ENCODE results near the gene NPAS3.

NPAS3 gene

DNA sequence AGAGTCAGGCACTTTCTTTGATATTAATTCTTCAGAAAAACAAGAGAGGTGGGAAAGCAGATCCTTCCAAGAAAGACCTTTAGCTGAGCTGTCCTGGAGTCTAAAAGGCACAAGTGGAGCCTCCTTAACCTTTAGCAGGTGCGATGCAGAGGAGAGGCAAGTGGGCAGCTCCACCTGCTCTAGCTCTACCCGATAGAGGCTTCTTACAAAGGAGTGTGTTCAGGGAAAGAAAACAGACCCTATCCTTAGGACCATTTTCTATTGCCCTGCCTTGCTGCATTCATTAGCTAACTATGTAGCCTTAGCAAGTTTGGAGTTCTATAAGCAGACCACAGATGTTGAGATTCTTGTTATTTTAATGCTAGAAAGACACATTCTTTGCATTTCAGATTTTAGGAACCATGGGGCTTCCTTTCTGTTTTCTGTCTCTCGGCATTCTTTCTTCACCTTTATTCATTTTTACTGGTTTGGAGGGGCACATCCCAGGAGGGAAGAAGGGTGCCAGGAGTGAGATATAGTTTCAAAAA, 797.7 kb downstream of the NPAS3 start:
- no peak for DNase-seq

DNA sequence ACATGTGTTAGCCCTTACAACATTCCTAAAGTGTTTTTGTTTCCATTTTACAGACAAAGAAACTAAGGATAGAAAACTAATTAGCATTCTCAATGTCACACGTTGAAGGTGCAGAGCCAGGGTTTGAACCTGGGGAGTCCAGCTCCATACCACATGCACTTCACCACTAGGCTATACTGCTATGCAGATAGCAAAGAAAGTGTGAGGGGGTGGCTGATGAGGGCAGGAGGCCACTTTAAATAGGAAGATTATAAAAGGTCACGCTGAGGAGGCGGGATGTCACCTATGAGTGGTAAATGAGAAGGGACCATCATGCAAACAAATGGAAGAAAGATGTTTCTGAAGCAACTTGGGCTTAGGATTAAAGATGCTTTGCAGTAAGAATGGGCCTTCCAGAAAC, 798.3 kb downstream of the NPAS3 start:
- DNase-seq = no peak

GRCh38 chr14:33737446-33737845, 798.8 kb downstream of the NPAS3 start:
- DNase-seq = no peak

DNA sequence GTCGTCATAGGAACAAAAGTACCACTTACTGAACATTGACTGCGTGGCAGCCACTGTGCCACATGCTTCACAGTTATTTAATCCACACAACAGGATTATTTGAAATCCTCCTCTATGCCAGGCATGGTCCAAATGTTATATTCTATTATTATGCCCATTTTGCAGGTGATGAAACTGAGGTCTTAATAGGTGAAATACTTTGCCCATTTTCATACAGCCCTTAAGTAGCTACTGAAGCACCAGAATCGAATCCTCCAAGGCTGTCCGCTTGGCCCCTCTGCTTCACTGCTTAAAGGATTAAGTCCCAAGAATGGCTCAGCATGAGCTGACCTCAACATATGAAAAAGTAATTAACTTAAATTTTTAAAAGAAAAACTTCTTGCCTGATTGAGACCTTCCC, 799.4 kb downstream of the NPAS3 start:
- DNase-seq = no peak

DNA sequence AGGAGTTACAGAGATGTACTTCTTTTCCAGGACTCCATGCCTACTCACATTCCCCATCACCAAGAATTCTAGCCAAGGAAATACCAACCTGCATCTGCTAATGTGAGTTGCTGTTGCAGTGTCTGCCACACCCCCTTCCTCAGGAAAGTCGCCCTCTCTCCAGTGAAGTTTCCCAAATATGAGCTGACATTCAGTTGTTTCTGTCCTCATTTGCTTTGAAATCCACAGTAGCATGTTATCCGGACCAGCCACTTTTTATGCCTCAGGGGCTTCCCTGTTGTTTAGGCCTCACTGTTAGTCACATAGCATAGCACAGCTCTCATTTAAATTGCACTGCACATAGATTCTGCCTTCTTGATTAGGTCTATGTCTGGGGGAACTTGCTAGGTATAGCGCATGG, 799.8 kb downstream of the NPAS3 start:
- no peak for DNase-seq

DNA sequence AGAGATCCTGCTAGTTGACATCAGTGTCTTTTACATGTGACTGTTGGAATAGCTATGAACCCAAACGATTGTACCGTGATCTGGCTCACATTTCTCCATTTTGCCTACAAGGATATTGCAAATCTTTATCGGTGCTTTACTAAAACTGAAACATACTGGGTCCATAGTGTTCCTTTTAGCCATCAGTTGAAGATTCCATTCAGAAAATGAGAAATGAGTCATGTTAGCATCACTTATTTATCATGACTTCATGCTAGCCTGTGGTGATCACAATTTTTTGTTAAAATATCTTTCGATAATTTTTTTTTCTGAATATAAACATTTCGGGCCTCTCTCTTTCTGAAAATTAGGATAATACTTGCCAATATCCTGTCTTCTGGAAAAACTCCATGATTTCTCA, 801.9 kb downstream of the NPAS3 start:
- DNase-seq = no peak

DNA sequence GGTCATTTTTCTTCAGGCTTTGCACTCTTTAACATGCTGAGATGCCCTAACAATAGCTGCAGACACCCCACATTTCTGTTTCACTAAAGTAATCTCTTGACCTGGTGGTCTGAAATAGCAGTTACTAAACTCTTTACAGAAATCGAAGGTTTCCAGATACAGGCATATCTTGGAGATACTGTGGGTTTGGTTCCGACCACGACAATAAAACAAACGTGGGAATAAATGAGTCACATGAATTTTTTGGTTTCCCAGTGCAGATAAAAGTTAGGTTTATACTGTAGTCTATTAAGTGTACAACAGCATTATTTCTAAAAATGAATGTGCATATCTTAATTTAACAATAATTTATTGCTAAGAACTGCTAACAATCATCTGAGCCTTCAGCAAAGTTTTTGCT, 803.5 kb downstream of the NPAS3 start:
- no peak for DNase-seq

DNA sequence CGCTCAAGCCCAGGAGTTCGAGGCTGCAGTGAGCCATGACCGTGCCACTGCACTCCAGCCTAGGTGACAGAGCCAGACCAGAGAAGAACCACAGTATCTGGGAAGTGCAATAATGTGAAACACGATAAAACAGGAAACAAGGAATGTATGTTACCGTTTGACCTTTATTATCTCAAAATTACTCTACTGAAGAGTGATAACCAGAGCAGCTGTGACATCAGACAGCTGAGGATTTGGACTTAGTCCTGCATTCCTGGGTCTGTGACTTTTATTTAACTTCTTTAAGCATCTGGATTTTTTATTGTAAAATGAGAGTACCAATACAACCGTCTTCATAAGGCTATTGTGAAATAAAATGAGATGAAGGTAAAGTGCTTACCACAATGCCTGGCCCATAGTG, 806.5 kb downstream of the NPAS3 start:
- no peak for DNase-seq

GRCh38 chr14:33747749-33748148, 809.1 kb downstream of the NPAS3 start:
- no peak for DNase-seq

DNA sequence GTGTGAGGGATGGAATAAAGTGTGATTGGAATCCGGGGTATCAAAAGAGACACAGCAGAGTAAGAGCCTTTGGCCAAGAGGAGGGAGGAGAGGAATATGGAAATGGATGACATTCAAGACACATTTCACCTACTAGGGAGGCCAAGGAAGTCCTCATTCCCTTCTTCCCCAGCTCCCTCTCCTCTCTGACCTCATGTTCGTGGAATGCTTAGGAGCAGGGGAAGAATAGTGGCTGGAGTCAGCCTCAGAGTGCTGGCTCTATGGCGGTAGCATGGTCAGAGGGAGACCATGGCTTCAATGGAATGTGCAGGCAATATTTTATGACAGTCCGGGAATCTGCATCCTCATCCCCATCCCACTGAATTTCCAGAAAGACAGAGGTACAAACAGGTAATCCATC, 815.6 kb downstream of the NPAS3 start:
- DNase-seq = no peak

DNA sequence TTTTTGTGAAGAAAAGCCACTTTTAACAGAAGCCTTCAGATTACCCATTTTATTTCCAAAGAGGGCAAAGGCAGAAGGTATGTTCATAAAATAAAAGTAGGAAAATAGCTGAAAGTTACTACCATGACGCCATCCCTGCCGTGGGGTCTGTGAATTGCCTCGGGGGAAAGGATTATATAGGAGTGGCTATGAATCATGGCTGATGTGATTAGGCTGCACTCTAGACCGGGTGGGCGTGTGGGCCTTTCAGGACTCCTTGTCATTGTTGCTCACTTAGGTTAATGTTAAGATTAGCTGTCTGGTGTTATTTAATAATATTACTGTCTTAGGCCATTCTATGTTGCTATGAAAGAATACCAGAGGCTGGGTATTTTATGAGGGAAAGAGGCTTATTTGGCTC, 816.7 kb downstream of the NPAS3 start:
- DNase-seq = no peak

- no peak for DNase-seq
These were observed 818.2 kb downstream of the NPAS3 start for GRCh38 chr14:33756833-33757232.

DNA sequence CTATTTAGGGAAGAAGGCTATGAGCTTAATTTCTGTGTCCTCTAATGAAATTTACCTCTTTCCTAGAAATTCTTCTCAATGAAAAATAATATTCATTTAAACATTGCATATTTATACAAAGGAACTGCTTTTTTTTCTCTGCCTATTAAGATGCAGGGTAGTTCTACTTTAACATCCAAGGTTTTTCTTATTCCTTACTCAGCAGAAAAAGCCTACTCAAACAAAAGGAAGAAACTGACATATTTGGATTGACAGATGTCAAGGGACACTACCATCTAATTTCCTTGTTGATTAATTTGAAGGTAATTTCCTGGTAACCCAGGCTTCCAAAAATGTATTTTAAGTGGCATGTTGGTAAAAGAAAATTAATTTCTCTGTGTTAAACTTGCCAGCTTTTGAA, 819.9 kb downstream of the NPAS3 start:
- DNase-seq = no peak

DNA sequence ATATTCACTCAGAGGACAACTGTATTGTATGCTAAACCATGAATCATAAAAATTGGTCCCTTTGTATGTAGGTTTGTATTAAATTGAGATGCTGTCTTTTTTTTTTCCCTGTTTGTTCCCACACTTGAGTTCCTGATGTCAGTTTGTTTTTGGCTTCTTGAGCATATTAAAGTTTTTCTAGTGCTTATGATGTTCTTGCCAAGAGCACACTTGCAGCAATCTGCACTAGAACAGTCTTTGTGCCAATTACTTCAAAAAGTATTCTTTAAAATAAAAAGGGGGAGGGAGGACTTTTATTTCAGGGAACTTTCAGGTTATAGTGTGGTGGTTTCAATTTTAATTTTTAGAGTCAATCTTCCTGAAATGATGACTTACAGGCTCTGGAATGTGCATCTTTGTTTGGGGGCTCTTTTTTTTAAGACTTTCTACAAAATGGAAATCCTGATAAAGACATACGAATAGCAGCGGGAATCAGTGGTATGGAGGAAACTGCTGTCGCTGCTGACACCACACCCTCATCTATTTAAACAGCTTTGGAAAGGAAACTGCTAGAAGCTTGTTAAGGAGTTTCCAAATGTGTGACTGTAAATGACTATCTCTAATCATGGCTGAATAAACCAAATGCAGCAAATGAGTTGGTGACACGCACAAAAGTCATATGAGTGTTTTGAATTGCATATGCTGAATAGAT, 823.6 kb downstream of the NPAS3 start:
- no peak for DNase-seq

- DNase-seq = peak; percentile 72
These were observed 826.4 kb downstream of the NPAS3 start for GRCh38 chr14:33764876-33765650.

DNA sequence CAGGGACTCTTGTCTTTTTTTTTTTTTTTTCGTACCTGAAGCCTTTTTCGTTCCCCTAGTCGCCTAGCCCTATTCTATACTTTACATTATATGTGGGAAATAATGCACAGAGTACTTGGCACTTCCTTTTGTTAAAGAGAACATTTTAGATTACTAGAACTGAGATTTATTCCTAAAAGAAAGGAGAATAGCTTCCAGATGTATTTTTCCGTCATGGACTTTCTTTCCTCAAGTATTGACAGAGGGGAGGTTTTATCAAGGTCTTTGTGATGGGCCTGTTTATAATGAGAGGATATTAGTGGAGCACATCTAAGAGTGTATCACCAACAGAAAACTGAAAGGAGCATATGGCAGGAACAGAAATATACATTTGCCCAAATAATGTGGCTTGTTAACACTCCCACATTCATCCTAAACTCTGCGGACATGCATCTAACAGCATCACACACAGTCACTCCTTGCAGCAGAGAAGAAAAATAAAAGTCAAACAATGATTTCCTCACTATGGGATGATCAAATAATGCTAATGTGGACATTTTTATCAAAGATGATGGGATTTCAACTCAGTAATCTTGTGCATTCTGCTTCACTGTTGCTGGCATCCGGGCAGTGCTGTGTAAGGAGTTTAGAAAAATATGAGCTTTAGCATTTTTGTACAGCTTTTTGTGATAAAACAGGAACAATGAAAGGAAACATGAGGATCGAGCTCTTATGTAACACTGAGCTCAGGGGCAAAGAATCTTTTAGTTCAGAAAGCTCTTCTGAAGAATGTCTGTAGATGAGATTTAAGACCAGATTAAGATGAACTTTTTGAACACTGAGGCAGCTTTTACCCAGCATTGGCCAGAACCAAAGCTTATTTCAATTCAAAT, 829.1 kb downstream of the NPAS3 start:
- no peak for DNase-seq

DNA sequence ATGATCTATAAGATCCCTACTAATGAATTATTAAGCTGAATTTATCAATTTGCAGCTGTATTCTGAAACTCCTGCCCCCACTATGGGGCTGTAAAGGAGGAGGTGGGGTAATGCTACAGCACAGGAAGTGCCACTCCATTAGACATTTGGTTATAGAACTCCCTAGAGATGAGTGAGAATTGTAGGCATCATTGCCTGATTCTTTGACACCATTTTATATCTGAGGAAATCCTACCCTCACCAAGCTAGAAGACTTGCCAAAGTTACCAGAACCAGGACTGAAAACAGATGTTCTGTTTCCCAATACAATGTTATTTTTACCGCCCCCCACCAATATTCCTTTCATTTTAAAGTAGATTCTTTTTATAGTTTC, 829.8 kb downstream of the NPAS3 start:
- DNase-seq = no peak

GRCh38 chr14:33773205-33774030, 834.7 kb downstream of the NPAS3 start:
- no peak for DNase-seq

DNA sequence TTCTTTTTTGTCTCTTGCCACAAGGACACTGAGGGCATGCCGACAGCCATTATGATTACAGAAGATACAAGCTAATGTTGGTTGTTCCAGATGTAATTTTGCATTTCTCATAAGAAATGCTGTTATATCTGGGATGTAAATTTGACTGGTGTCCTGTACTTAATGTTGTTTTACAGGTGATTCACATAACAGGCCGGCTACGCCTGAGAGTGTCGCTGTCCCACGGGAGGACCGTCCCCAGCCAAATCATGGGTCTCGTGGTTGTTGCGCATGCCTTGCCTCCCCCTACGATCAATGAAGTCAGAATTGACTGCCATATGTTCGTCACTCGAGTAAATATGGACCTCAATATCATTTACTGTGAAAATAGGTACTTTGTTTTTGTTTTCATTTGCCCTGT, 835.5 kb downstream of the NPAS3 start:
- no peak for DNase-seq

GRCh38 chr14:33774723-33775470, 836.2 kb downstream of the NPAS3 start:
- no peak for DNase-seq

DNA sequence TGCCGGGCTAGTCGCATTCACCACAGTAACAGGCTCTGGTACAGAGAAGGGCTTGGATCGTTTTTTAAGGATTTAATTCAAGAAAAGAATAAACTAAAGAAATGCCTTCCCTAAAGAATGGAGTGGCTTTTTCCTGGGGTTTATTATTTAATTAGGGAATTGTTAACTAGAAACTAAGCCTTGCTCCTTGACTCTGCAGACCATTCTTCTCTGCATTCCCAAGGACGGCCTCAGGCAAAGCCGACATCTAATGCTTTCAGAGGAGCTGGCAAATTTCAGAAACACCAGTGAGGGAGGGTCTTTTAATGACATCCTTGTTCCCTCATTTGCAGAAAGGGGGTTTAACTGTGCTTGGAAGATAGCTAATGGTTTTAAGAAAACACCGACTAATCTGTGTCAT, 838.2 kb downstream of the NPAS3 start:
- no peak for DNase-seq

GRCh38 chr14:33777681-33778080, 839.0 kb downstream of the NPAS3 start:
- no peak for DNase-seq
